ENCODE results near the gene CADM2.

The CADM2 gene

GRCh38 chr3:85208650-85209049 is 249.9 kb downstream of the CADM2 start:
- no peak for DNase-seq

- no peak for DNase-seq
Measured at GRCh38 chr3:85210540-85210939, 251.8 kb downstream of the CADM2 start.

- DNase-seq = no peak
Measured at GRCh38 chr3:85228966-85229365, 270.2 kb downstream of the CADM2 start.

- no peak for DNase-seq
Measured at GRCh38 chr3:85244091-85244490, 285.3 kb downstream of the CADM2 start.

GRCh38 chr3:85244519-85244918 is 285.7 kb downstream of the CADM2 start:
- DNase-seq = no peak

- no peak for DNase-seq
Measured at GRCh38 chr3:85251766-85252165, 293.0 kb downstream of the CADM2 start.

- no peak for DNase-seq
Measured at GRCh38 chr3:85252686-85253085, 293.9 kb downstream of the CADM2 start.

GRCh38 chr3:85254738-85255137 is 295.9 kb downstream of the CADM2 start:
- no peak for DNase-seq

GRCh38 chr3:85255949-85256348 is 297.2 kb downstream of the CADM2 start:
- no peak for DNase-seq

- DNase-seq = no peak
Measured at GRCh38 chr3:85258326-85258725, 299.5 kb downstream of the CADM2 start.

- no peak for DNase-seq
Measured at GRCh38 chr3:85258819-85259218, 300.0 kb downstream of the CADM2 start.

- DNase-seq = no peak
Measured at GRCh38 chr3:85259748-85260147, 301.0 kb downstream of the CADM2 start.

- no peak for DNase-seq
Measured at GRCh38 chr3:85264381-85264780, 305.6 kb downstream of the CADM2 start.

- no peak for DNase-seq
Measured at GRCh38 chr3:85270488-85270887, 311.7 kb downstream of the CADM2 start.

- no peak for DNase-seq
Measured at GRCh38 chr3:85271911-85272310, 313.1 kb downstream of the CADM2 start.

- DNase-seq = no peak
Measured at GRCh38 chr3:85288257-85288656, 329.5 kb downstream of the CADM2 start.

GRCh38 chr3:85297291-85297690 is 338.5 kb downstream of the CADM2 start:
- DNase-seq = peak; percentile 34

- DNase-seq = no peak
Measured at GRCh38 chr3:85298032-85298431, 339.2 kb downstream of the CADM2 start.

GRCh38 chr3:85303156-85303555 is 344.4 kb downstream of the CADM2 start:
- DNase-seq = peak; percentile 57

GRCh38 chr3:85304360-85304964 is 345.7 kb downstream of the CADM2 start:
- peak; percentile 39 for DNase-seq

- DNase-seq = no peak
Measured at GRCh38 chr3:85312331-85312730, 353.5 kb downstream of the CADM2 start.

GRCh38 chr3:85313380-85313779 is 354.6 kb downstream of the CADM2 start:
- DNase-seq = no peak

GRCh38 chr3:85316252-85316651 is 357.5 kb downstream of the CADM2 start:
- DNase-seq = no peak

- no peak for DNase-seq
Measured at GRCh38 chr3:85321892-85322291, 363.1 kb downstream of the CADM2 start.

GRCh38 chr3:85330071-85330470 is 371.3 kb downstream of the CADM2 start:
- no peak for DNase-seq

- DNase-seq = no peak
Measured at GRCh38 chr3:85337895-85338294, 379.1 kb downstream of the CADM2 start.
